Measurements from ENCODE around the gene AASS. TPM values are rescaled to one million over a fixed set of nuclear protein-coding genes. Genes with fewer than 3 reads are reported as not detected.

AASS gene
- total RNA-seq, 1 experiment from 2014 or later = 0.31 TPM

DNA sequence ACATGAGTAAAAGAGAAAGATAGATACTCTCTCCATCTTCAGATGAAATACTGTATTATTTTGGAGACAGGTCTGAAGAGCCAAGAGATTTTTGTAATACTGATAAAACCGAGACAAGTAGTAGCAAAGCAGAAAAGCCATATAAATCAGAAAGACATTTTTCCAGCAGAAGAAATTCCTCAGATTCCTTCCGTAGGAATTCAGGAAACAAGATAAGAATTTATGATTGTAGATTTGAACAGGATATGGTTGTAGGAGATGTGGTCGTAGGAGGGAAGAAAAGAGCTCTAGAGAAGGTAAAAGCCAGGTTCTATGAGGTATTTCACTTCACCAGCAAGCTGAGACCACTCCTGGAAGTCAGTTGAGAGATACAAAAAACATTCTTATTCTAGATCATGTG, 17.6 kb upstream of the AASS start:
- ATAC-seq (no peak), DNase-seq (ENCODE audit: low read depth, low spot score) (no peak)
- POLR2A ChIA-PET = no interaction called here
- in situ Hi-C loops (cut with HindIII; ENCODE audit: low pct_unique_long_range_greater_than_20kb, low sequenced_read_pairs) = no loop called here
- no peaks in the 10 kb centered on the region for H3K9me3 ChIP-seq (ENCODE audit: control insufficient read depth, insufficient read depth, low read depth, low read length)
- H3K27ac ChIP-seq (ENCODE audit: low read length) = no peak overlapping the region
- no peaks in the 10 kb centered on the region for H3K36me3 ChIP-seq (ENCODE audit: control insufficient read depth, insufficient read depth, low read length)
- no peaks in the 10 kb centered on the region for H3K27me3 ChIP-seq (ENCODE audit: control insufficient read depth, insufficient read depth, low read length)
- CTCF ChIA-PET = no interaction called here
- TF ChIP-seq, protein P1, sequence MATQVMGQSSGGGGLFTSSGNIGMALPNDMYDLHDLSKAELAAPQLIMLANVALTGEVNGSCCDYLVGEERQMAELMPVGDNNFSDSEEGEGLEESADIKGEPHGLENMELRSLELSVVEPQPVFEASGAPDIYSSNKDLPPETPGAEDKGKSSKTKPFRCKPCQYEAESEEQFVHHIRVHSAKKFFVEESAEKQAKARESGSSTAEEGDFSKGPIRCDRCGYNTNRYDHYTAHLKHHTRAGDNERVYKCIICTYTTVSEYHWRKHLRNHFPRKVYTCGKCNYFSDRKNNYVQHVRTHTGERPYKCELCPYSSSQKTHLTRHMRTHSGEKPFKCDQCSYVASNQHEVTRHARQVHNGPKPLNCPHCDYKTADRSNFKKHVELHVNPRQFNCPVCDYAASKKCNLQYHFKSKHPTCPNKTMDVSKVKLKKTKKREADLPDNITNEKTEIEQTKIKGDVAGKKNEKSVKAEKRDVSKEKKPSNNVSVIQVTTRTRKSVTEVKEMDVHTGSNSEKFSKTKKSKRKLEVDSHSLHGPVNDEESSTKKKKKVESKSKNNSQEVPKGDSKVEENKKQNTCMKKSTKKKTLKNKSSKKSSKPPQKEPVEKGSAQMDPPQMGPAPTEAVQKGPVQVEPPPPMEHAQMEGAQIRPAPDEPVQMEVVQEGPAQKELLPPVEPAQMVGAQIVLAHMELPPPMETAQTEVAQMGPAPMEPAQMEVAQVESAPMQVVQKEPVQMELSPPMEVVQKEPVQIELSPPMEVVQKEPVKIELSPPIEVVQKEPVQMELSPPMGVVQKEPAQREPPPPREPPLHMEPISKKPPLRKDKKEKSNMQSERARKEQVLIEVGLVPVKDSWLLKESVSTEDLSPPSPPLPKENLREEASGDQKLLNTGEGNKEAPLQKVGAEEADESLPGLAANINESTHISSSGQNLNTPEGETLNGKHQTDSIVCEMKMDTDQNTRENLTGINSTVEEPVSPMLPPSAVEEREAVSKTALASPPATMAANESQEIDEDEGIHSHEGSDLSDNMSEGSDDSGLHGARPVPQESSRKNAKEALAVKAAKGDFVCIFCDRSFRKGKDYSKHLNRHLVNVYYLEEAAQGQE (IDR thresholded peaks at IDR 0.05; ENCODE audit: insufficient read depth in 1 of 2, low read depth in 2 of 2, low read length in 1 of 2) = no peak
- TF ChIP-seq, protein P2, sequence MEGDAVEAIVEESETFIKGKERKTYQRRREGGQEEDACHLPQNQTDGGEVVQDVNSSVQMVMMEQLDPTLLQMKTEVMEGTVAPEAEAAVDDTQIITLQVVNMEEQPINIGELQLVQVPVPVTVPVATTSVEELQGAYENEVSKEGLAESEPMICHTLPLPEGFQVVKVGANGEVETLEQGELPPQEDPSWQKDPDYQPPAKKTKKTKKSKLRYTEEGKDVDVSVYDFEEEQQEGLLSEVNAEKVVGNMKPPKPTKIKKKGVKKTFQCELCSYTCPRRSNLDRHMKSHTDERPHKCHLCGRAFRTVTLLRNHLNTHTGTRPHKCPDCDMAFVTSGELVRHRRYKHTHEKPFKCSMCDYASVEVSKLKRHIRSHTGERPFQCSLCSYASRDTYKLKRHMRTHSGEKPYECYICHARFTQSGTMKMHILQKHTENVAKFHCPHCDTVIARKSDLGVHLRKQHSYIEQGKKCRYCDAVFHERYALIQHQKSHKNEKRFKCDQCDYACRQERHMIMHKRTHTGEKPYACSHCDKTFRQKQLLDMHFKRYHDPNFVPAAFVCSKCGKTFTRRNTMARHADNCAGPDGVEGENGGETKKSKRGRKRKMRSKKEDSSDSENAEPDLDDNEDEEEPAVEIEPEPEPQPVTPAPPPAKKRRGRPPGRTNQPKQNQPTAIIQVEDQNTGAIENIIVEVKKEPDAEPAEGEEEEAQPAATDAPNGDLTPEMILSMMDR (IDR thresholded peaks at IDR 0.05) = no peak
- no peak for TF ChIP-seq POLR2AphosphoS5 (IDR thresholded peaks at IDR 0.05; ENCODE audit: low read depth, low read length)
- TF ChIP-seq TCF7L2 (IDR thresholded peaks at IDR 0.05; ENCODE audit: low read depth, low read length) = no peak
- TF ChIP-seq SIN3A (IDR thresholded peaks at IDR 0.05; ENCODE audit: borderline replicate concordance, insufficient read depth, low read depth, low read length) = no peak
- intact Hi-C loops (cut with micrococcal nuclease; ENCODE audit: unreplicated experiment) = no loop called here
- H3K4me1 ChIP-seq (ENCODE audit: control insufficient read depth, insufficient read depth, low read length) = no peaks in the 10 kb centered on the region
- BruUV-seq (replicated peaks) = no TSS peak
- H3K4me3 ChIP-seq (ENCODE audit: low read depth in 2 of 2, low read length in 2 of 2) = no peak overlapping the region

DNA sequence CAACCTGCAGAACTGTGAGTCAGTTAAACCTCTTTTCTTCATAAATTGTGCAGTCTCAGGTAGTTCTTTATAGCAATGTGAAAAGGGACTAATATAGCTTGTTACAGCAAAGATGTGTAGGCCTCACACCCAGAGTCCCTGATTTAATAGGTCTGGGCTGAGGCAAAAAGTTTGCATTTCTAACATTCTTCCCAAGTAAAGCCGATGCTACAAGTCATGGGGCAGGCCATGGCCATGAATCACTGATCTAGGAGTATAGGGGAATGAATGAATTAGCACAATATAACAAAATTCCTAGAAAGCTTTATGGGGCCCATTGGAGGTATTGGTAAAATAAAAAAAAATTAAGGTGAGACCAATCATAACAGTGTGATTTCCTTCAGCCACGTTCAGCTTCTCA, 11.5 kb upstream of the AASS start:
- H3K4me3 ChIP-seq (ENCODE audit: low read depth in 2 of 2, low read length in 2 of 2) = no peak overlapping the region
- DNase-seq (ENCODE audit: low read depth, low spot score) (no peak), ATAC-seq (no peak)
- no TSS peak for BruUV-seq (replicated peaks)
- no peaks in the 10 kb centered on the region for H3K9me3 ChIP-seq (ENCODE audit: control insufficient read depth, insufficient read depth, low read depth, low read length)
- no peaks in the 10 kb centered on the region for H3K36me3 ChIP-seq (ENCODE audit: control insufficient read depth, insufficient read depth, low read length)
- CTCF ChIA-PET = no interaction called here
- intact Hi-C loops (cut with micrococcal nuclease; ENCODE audit: unreplicated experiment) (no loop called here), in situ Hi-C loops (cut with HindIII; ENCODE audit: low pct_unique_long_range_greater_than_20kb, low sequenced_read_pairs) (no loop called here)
- H3K27me3 ChIP-seq (ENCODE audit: control insufficient read depth, insufficient read depth, low read length) = no peaks in the 10 kb centered on the region
- TF ChIP-seq, protein P2 (IDR thresholded peaks at IDR 0.05) = no peak
- TF ChIP-seq, protein P1 (IDR thresholded peaks at IDR 0.05; ENCODE audit: insufficient read depth in 1 of 2, low read depth in 2 of 2, low read length in 1 of 2) = no peak
- TF ChIP-seq POLR2AphosphoS5 (IDR thresholded peaks at IDR 0.05; ENCODE audit: low read depth, low read length) = no peak
- TF ChIP-seq TCF7L2 (IDR thresholded peaks at IDR 0.05; ENCODE audit: low read depth, low read length) = no peak
- no peak for TF ChIP-seq SIN3A (IDR thresholded peaks at IDR 0.05; ENCODE audit: borderline replicate concordance, insufficient read depth, low read depth, low read length)
- no peak overlapping the region for H3K27ac ChIP-seq (ENCODE audit: low read length)
- no peaks in the 10 kb centered on the region for H3K4me1 ChIP-seq (ENCODE audit: control insufficient read depth, insufficient read depth, low read length)
- POLR2A ChIA-PET = no interaction called here
